K562 (cell line): Measurements from ENCODE around the gene DNAAF3. TPM values are rescaled to one million over a fixed set of nuclear protein-coding genes. Genes with fewer than 3 reads are reported as not detected.

Experiments
- ATAC-seq: fragments of 200-7000 bp; cut with Tn5 transposase; 3 replicates; pipeline ENCODE4 v1.9.1; 2020; ENCODE audit warnings: moderate library complexity
- BruUV-seq: library from RNA; stranded (reverse); fragments of 400-500 nt; replicated peaks from 2 replicates; lab custom pipeline; 2021; lab: Mats Ljungman, UMichigan
- CTCF ChIA-PET: fragments of 300-600 bp; formaldehyde crosslinking; extraction: SDS; loops from one replicate; lab custom pipeline; 2021; ENCODE audit warnings: low intra/inter-chr PET ratio; lab: Yijun Ruan, JAX
- POLR2A ChIA-PET: fragments of 300-600, 350-650 bp; sonication (Branson Sonifier 250); formaldehyde crosslinking; extraction: SDS; loops from one replicate; lab custom pipeline; 2021; ENCODE audit warnings: antibody characterized with exemption, inconsistent platforms; lab: Yijun Ruan, JAX
- DNase-seq, 4 experiments: peaks; one replicate each; pipeline versions ENCODE4 v3.0.0 to v3.0.0-alpha.2; 2011 to 2018; ENCODE audit warnings: low spot score in 3 of 4, mixed read lengths in 3 of 4; ENCODE audit errors: extremely low read depth in 1 of 4
- FAIRE-seq: peaks from 2 replicates; lab custom pipeline; 2011; peaks lifted over from hg19 to GRCh38; lab: Jason Lieb, UNC
- H2AFZ ChIP-seq: 2 replicates; pipeline ENCODE4 v1.6.0; 2011; ENCODE audit warnings: low read depth, low read length, control low read depth, inconsistent platforms
- H3K27ac ChIP-seq: fragments of 200-600 bp; 3 replicates; pipeline ENCODE4 v1.8.0; 2011; ENCODE audit warnings: low read depth, mild to moderate bottlenecking, control low read depth, inconsistent platforms, low read length, moderate library complexity, mixed read lengths; ENCODE audit errors: extremely low read depth
- H3K27me3 ChIP-seq, 2 experiments: fragments of 300-600 bp in 1 of 2; 2 replicates in 1 of 2; 3 replicates in 1 of 2; pipeline versions ENCODE4 v1.6.0 to v1.8.0; 2011; ENCODE audit warnings: inconsistent platforms in 2 of 2, low read length in 2 of 2, mild to moderate bottlenecking in 1 of 2, mixed read lengths in 1 of 2, moderate library complexity in 1 of 2; ENCODE audit not compliant: control insufficient read depth in 2 of 2, insufficient read depth in 2 of 2
- H3K36me3 ChIP-seq: fragments of 300-600 bp; 3 replicates; pipeline ENCODE4 v1.8.0; 2011; ENCODE audit warnings: mild to moderate bottlenecking, low read length, inconsistent platforms; ENCODE audit not compliant: control insufficient read depth, insufficient read depth
- H3K4me1 ChIP-seq, 2 experiments: fragments of 200-600 bp in 1 of 2; replicated peaks in 1 of 2; 2 replicates in 1 of 2; 3 replicates in 1 of 2; pipeline versions ENCODE4 v1.5.1 to v1.8.0; 2011; ENCODE audit warnings: inconsistent platforms in 2 of 2, low read length in 2 of 2, mild to moderate bottlenecking in 1 of 2, mixed read lengths in 1 of 2, moderate library complexity in 1 of 2; ENCODE audit not compliant: control insufficient read depth in 2 of 2, insufficient read depth in 2 of 2
- H3K4me2 ChIP-seq: 2 replicates; pipeline ENCODE4 v1.6.1; 2011; ENCODE audit warnings: low read length, control low read depth, inconsistent platforms, mixed read lengths; ENCODE audit not compliant: insufficient read depth
- H3K4me3 ChIP-seq: fragments of 200-600 bp; sonication (generic), shearing (Covaris generic); 2 replicates; pipeline ENCODE4 v1.5.1; 2016; ENCODE audit warnings: control low read depth, inconsistent platforms
- H3K79me2 ChIP-seq: fragments of 200-600 bp; 3 replicates; pipeline ENCODE4 v1.8.0; 2011; ENCODE audit warnings: low read length, inconsistent platforms; ENCODE audit not compliant: control insufficient read depth, insufficient read depth
- H3K9ac ChIP-seq, 2 experiments: 2 replicates each; pipeline versions ENCODE4 v1.6.0 to v1.6.1; 2011; ENCODE audit warnings: low read depth in 2 of 2, low read length in 2 of 2, control low read depth in 1 of 2, inconsistent platforms in 1 of 2, mild to moderate bottlenecking in 1 of 2, mixed read lengths in 1 of 2; ENCODE audit not compliant: insufficient read depth in 1 of 2
- H3K9me1 ChIP-seq: one replicate; pipeline ENCODE4 v1.6.0; 2011; ENCODE audit warnings: inconsistent platforms, mild to moderate bottlenecking, low read length, moderate library complexity; ENCODE audit not compliant: control insufficient read depth, insufficient read depth
- H3K9me3 ChIP-seq: replicated peaks from 2 replicates; pipeline ENCODE4 v1.5.1; 2011; ENCODE audit warnings: low read depth, low read length, inconsistent platforms; ENCODE audit not compliant: control insufficient read depth, insufficient read depth
- H4K20me1 ChIP-seq: replicated peaks from 2 replicates; pipeline ENCODE4 v1.6.1; 2011; ENCODE audit warnings: low read length, inconsistent platforms, mixed read lengths; ENCODE audit not compliant: control insufficient read depth, insufficient read depth
- CREB5 ChIP-seq: fragments of 250-450 bp; sonication (Bioruptor Pico); IDR thresholded peaks from 2 replicates; pipeline ENCODE4 v1.5.0; 2020; ENCODE audit warnings: mild to moderate bottlenecking
- DPF2 ChIP-seq: fragments of 450-650 bp; IDR thresholded peaks from 2 replicates; pipeline ENCODE4 v1.6.1; 2016
- MCM2 ChIP-seq: fragments of 450-650 bp; IDR thresholded peaks from 2 replicates; pipeline ENCODE4 v1.6.1; 2017; ENCODE audit warnings: low read depth, mild to moderate bottlenecking
- NCOA2 ChIP-seq, 2 experiments: fragments of 450-650 bp; IDR thresholded peaks; 2 replicates each; pipeline ENCODE4 v1.6.1; 2018; ENCODE audit warnings: mild to moderate bottlenecking in 2 of 2, moderate library complexity in 1 of 2; ENCODE audit not compliant: partially characterized antibody in 2 of 2
- NCOA4 ChIP-seq: fragments of 450-650 bp; IDR thresholded peaks from 2 replicates; pipeline ENCODE4 v1.6.1; 2018; ENCODE audit warnings: mild to moderate bottlenecking; ENCODE audit not compliant: partially characterized antibody
- SRSF9 ChIP-seq: fragments of 200-400 bp; formaldehyde crosslinking; IDR thresholded peaks from 2 replicates; pipeline ENCODE4 v1.6.1; 2017; ENCODE audit warnings: low read depth, low read length, borderline replicate concordance
- U2AF2 ChIP-seq: fragments of 200-400 bp; formaldehyde crosslinking; optimal IDR thresholded peaks from 2 replicates; pipeline ENCODE3; 2017; ENCODE audit warnings: low read depth, mild to moderate bottlenecking, low read length
- ZNF232 ChIP-seq: sonication (generic); formaldehyde crosslinking; IDR thresholded peaks from 2 replicates; pipeline ENCODE4 v1.8.0; 2022; ENCODE audit warnings: mild to moderate bottlenecking, missing genetic modification reagents
- ZNF263 ChIP-seq: sonication (generic); formaldehyde crosslinking; IDR thresholded peaks from 2 replicates; pipeline ENCODE4 v1.8.0; 2022; ENCODE audit warnings: mild to moderate bottlenecking, missing genetic modification reagents, borderline replicate concordance
- WGBS: fragments of 100-300 bp; shearing (Covaris generic); methylation state at CpG from one replicate; pipeline ENCODE4 v1.1.6; 2016; ENCODE audit warnings: low coverage, mixed read lengths; ENCODE audit not compliant: insufficient coverage; ENCODE audit errors: missing lambda C conversion rate; 5-methylcytosine and 5-hydroxymethylcytosine counted together
- in situ Hi-C: fragments of 300-500 bp; cut with MboI; formaldehyde crosslinking; loops from 4 replicates; pipeline ENCODE4 v1.15.0; 2018; ENCODE audit warnings: inconsistent platforms, mixed read lengths
- intact Hi-C: fragments of 100-400 bp; cut with micrococcal nuclease; formaldehyde crosslinking; loops from 2 replicates; pipeline ENCODE4 v1.14.2; 2022
- polyA plus RNA-seq, 8 experiments: library from polyadenylated mRNA; depleted of rRNA in 4 of 8; stranded (reverse) in 5 of 8; unstranded in 3 of 8; fragments of >200 nt; fragmentation: Nextera tagmentation in 2 of 8; fragmentation: Illumina TruSeq in 1 of 8; extraction: Ambion mirVana in 2 of 8; extraction: Trizol in 1 of 8; gene quantifications; 2 replicates each; pipeline versions ENCODE4 v1.2.1 to v1.2.3, GENCODE V29; 2011 to 2014; ENCODE audit warnings: inconsistent platforms in 1 of 8, missing spikeins in 1 of 8
- total RNA-seq, 7 experiments: library from RNA; depleted of rRNA in 6 of 7; stranded (reverse); fragments of >200 nt in 6 of 7; fragmentation: Illumina TruSeq in 2 of 7; extraction: Trizol in 2 of 7; gene quantifications; 2 replicates each; pipeline versions ENCODE4 v1.2.1 to v1.2.3, GENCODE V29; 2011 to 2021; ENCODE audit warnings: low replicate concordance in 1 of 7
- TF ChIP-seq, protein P1 (sequence below): fragments of 450-650 bp; IDR thresholded peaks from 2 replicates; pipeline ENCODE4 v1.6.1; 2016
- TF ChIP-seq, protein P2 (sequence below): fragments of 450-650 bp; IDR thresholded peaks from 2 replicates; pipeline ENCODE4 v1.6.1; 2016; ENCODE audit warnings: low read depth
- TF ChIP-seq, protein P3 (sequence below): sonication (generic); formaldehyde crosslinking; IDR thresholded peaks from 2 replicates; pipeline ENCODE4 v1.9.0; 2022; ENCODE audit warnings: mild to moderate bottlenecking, missing genetic modification reagents

Gene DNAAF3
- total and polyA plus RNA-seq, 9 of the 15 experiments (the other 6 are each of a cell fraction or from before 2014, with no cell fraction given): 21.6 to 61.5 (median 43.0) TPM

- Histone ChIP-seq H3K4me1 (peaks cover 16 to 54% of the 10 kb centered on the region in 2 experiments), H3K4me2 (peak overlapping the region; percentile 83), H3K27ac (peak overlapping the region; percentile 64; the same call in 2 of the 3 replicates), H4K20me1 (no peaks in the 10 kb centered on the region), H3K36me3 (peaks cover 25% of the 10 kb centered on the region), H3K9me3 (no peaks in the 10 kb centered on the region), H3K27me3 (no peaks in the 10 kb centered on the region), H3K9ac (peak overlapping the region; percentile 57 to 75; a peak in 3 of 4 replicates), H3K4me3 (peak overlapping the region; percentile 88), H2AFZ (no peak overlapping the region), H3K9me1 (no peaks in the 10 kb centered on the region), H3K79me2 (peaks cover 16% of the 10 kb centered on the region)
- CTCF ChIA-PET: interaction anchor here (0.9 to 1.5 kb wide), 2 partner anchors 15 to 358 kb away, joined by 3 to 6 read pairs; no protein-coding TSS in a partner anchor
- 0% methylated on average over 1 of the region's 3 CpGs for WGBS
- FAIRE-seq: peak; percentile 70
- intact Hi-C loops: loop anchor here (10.0 kb wide), 1 partner anchor 490 kb away; no protein-coding TSS in a partner anchor
- no peak for ATAC-seq
- POLR2A ChIA-PET: no interaction called here
- peak in 2 of 4 experiments; percentile 8 to 52 for DNase-seq
- in situ Hi-C loops: loop anchor here (25.0 kb wide), 1 partner anchor 492 kb away; the partner anchor contains the start of genes CCDC106, ZNF580 and ZNF581
- BruUV-seq: no TSS peak
- peak; percentile 74; the same call in 1 of the 2 replicates for TF ChIP-seq MCM2
- TF ChIP-seq U2AF2: no peak
- TF ChIP-seq ZNF232 (CRISPR knock-in tag): no peak
- no peak for TF ChIP-seq NCOA2 (IDR thresholded peaks at IDR 0.05; ENCODE audit: partially characterized antibody in 2 of 2)
- TF ChIP-seq, protein P1, sequence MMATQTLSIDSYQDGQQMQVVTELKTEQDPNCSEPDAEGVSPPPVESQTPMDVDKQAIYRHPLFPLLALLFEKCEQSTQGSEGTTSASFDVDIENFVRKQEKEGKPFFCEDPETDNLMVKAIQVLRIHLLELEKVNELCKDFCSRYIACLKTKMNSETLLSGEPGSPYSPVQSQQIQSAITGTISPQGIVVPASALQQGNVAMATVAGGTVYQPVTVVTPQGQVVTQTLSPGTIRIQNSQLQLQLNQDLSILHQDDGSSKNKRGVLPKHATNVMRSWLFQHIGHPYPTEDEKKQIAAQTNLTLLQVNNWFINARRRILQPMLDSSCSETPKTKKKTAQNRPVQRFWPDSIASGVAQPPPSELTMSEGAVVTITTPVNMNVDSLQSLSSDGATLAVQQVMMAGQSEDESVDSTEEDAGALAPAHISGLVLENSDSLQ: peak; percentile 59
- peak; percentile 20; the same call in 1 of the 2 replicates for TF ChIP-seq DPF2
- TF ChIP-seq, protein P2, sequence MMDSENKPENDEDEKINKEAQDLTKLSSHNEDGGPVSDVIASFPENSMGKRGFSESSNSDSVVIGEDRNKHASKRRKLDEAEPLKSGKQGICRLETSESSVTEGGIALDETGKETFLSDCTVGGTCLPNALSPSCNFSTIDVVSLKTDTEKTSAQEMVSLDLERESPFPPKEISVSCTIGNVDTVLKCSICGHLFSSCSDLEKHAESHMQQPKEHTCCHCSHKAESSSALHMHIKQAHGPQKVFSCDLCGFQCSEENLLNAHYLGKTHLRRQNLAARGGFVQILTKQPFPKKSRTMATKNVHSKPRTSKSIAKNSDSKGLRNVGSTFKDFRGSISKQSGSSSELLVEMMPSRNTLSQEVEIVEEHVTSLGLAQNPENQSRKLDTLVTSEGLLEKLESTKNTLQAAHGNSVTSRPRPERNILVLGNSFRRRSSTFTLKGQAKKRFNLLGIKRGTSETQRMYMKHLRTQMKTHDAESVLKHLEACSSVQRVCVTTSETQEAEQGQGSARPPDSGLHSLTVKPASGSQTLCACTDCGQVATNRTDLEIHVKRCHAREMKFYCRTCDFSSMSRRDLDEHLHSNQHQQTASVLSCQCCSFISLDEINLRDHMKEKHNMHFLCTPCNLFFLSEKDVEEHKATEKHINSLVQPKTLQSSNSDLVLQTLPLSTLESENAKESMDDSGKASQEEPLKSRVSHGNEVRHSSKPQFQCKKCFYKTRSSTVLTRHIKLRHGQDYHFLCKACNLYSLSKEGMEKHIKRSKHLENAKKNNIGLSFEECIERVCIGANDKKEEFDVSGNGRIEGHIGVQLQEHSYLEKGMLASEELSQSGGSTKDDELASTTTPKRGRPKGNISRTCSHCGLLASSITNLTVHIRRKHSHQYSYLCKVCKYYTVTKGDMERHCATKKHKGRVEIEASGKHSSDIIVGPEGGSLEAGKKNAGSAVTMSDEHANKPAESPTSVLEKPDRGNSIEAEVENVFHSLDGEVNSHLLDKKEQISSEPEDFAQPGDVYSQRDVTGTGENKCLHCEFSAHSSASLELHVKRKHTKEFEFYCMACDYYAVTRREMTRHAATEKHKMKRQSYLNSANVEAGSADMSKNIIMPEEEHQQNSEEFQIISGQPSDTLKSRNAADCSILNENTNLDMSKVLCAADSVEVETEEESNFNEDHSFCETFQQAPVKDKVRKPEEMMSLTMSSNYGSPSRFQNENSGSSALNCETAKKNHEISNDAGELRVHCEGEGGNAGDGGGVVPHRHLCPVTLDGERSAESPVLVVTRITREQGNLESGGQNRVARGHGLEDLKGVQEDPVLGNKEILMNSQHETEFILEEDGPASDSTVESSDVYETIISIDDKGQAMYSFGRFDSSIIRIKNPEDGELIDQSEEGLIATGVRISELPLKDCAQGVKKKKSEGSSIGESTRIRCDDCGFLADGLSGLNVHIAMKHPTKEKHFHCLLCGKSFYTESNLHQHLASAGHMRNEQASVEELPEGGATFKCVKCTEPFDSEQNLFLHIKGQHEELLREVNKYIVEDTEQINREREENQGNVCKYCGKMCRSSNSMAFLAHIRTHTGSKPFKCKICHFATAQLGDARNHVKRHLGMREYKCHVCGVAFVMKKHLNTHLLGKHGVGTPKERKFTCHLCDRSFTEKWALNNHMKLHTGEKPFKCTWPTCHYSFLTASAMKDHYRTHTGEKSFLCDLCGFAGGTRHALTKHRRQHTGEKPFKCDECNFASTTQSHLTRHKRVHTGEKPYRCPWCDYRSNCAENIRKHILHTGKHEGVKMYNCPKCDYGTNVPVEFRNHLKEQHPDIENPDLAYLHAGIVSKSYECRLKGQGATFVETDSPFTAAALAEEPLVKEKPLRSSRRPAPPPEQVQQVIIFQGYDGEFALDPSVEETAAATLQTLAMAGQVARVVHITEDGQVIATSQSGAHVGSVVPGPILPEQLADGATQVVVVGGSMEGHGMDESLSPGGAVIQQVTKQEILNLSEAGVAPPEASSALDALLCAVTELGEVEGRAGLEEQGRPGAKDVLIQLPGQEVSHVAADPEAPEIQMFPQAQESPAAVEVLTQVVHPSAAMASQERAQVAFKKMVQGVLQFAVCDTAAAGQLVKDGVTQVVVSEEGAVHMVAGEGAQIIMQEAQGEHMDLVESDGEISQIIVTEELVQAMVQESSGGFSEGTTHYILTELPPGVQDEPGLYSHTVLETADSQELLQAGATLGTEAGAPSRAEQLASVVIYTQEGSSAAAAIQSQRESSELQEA: no peak
- TF ChIP-seq SRSF9: no peak
- no peak for TF ChIP-seq NCOA4
- TF ChIP-seq CREB5 (CRISPR knock-in tag): no peak
- peak; percentile 100 for TF ChIP-seq ZNF263 (CRISPR knock-in tag)
- TF ChIP-seq, protein P3, sequence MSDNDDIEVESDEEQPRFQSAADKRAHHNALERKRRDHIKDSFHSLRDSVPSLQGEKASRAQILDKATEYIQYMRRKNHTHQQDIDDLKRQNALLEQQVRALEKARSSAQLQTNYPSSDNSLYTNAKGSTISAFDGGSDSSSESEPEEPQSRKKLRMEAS (CRISPR knock-in tag): peak; percentile 8; the same call in 1 of the 2 replicates
Observed at GRCh38 chr19:55145232-55145631, 21.2 kb downstream of the DNAAF3 start.
